Activated T-helper 1 cell treated with Interleukin-2 at 50 U/mL for 16 hours (primary cell): ENCODE results near the gene DAND5.
"Not testable (repeated sequence)": the region's sequence is repeated elsewhere in the genome, so short reads cannot be mapped to it uniquely, and the experiment has no call there.

ENCODE experiments used
- DNase-seq: peaks from one replicate; pipeline ENCODE4 v3.0.0-alpha.2; 2020; ENCODE audit warnings: low read depth

The DAND5 gene

DNA sequence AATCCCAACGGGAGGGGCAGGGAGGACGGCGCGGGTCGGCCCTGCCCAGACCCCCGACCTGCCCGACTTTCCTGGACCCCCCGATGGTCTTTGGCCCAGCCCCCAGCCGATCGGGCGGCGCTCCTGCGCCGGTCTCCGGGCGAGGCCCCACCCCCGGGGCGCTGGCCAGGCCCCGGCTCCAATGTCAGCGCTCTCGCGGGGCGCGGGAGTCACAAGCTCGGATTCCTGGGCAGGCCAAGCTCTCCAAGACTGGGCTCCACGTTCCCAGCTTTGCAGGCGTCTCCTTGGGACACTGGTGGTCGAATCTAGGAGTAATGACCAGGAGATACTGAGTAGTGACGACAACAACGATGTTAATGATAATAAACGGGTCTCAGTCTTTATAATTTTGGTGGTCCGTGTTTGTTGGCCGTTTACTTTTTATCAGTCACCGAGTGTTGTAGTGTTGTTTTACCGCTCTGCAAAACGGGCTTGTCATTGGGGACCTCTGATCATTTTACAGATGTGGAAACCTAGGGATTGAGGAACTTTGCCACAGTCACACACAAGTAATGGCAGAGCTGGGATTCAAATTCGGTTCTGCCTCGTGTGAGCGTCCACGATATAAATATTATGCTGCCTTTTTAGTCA, 23.2 kb upstream of the DAND5 start:
- peak; percentile 29 for DNase-seq

DNA sequence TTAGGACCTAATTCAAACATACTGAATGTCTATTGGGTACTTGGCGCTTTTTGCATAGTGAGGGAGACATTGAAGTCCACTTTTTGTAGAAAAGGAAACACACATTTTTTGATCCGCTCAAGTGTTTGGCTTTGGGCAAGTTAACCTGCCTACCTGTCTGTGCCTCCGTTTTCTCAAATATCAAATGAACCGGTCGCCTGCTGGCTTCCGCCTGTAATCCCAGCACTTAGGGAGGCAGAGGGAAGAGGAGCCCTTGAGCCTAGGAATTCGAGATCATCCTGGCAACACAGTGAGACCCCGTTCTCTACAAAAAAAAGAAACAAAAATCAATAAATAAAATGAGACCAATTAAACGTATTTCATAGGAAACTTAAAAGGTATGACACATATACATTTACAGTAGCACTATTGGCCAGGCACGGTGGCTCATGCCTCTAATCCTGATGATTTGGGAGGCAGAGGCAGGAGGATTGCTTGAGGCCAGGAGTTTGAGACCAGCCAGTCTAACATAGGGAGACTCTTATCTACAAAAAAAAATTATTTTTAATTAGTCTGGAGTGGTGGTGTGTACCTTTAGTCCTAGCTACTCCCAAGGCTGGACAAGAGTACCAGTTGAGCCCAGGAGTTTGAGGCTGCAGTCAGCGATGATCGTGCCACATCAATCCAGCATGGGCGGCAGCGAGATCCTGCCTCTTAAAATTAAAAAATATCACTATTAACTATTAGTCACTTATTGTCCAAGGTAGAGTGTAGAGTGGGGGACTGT, 22.5 kb upstream of the DAND5 start:
- DNase-seq, result no peak

DNA sequence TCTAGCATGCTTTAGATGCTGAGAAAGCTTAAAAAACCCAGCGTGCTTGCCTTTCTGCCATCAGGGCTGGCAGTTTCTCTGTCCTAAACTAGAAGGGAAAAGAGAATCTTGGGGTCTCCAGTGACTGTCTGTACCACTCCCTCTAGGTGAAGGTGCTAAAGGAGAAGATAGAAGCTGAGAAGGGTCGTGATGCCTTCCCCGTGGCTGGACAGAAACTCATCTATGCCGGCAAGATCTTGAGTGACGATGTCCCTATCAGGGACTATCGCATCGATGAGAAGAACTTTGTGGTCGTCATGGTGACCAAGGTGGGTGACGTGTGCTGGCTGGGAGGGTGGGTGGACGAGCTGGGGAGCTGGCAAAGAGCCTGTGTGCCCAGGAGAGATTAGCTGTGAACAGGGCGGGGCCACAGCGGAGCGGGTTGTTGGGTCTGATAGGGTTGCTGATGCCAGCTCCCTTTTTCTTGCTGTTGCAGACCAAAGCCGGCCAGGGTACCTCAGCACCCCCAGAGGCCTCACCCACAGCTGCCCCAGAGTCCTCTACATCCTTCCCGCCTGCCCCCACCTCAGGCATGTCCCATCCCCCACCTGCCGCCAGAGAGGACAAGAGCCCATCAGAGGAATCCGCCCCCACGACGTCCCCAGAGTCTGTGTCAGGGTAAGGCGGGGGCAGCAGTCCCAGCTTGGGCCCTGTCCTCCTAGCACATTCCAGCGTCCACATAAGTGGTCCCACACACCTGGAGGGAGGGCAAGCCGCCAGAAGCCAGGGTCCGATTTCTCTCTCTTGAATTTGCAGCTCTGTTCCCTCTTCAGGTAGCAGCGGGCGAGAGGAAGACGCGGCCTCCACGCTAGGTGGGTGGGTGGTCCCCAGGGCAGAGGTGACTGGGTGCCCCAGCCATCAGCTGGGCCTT, 21.4 kb upstream of the DAND5 start:
- no peak for DNase-seq

DNA sequence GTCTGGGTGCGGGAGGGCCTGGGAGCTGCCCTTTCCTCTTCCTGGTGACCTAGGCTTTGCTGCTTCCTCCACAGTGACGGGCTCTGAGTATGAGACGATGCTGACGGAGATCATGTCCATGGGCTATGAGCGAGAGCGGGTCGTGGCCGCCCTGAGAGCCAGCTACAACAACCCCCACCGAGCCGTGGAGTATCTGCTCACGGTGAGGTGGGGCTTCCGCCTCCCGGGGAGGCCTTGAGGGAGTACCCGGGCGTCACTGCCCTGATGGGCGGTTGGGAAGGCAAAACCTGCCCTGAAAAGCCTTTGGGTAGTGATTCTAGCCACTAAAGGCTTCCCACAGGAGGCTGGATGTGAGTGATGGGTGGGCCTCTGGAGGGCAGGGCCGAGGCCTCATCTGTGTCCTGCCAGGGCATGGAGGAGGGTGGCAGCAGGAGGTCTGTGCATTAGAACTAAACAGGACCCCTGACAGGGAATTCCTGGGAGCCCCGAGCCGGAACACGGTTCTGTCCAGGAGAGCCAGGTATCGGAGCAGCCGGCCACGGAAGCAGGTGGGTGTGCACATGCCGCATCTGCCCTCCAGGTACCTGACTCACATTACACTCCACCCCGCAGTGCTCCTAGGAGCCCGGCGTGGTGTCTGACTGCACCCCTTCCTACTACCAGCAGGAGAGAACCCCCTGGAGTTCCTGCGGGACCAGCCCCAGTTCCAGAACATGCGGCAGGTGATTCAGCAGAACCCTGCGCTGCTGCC, 20.6 kb upstream of the DAND5 start:
- DNase-seq, result no peak

DNA sequence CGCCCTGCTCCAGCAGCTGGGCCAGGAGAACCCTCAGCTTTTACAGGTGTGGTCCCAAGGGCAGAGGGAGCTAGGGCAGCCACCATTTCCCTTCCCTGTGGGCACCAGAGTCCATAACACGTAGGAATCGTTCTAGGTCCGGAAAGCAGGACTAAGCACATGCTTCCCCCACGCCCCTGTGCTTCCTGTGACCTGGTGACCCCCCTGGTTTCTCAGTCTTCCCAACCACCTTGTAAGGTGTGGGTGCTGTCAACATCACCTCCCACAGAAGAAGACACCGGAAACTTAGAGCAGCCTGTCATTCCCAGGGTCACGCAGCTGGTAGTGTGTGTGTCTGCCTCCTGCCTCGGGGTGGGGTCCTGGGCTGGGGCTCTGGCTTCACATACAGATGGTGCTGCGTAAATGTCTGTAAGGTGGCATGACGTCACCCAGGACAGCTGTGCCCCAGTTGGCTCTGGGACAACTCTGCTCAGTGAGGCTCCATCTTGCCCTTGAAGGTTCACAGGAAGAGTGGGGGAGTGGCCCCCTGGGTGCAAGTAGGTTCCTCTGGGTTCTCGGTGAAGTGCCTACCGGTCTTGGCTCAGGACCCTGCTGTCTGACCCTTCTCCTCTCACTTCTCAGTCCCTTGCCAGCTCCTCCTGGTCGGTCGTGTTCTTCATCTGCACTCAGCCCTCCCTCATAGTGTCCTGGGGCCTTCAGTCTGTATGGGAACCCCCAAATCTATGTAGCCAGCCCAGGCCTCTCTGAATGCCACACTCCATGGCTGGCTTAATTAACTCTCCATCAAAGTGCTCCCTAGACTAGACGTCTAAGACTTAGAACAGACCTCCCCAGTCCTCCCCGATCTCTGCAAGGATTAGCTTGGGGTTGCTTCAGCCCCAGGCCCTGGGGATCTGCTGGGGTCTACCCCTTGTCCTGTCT, 19.8 kb upstream of the DAND5 start:
- no peak for DNase-seq

DNA sequence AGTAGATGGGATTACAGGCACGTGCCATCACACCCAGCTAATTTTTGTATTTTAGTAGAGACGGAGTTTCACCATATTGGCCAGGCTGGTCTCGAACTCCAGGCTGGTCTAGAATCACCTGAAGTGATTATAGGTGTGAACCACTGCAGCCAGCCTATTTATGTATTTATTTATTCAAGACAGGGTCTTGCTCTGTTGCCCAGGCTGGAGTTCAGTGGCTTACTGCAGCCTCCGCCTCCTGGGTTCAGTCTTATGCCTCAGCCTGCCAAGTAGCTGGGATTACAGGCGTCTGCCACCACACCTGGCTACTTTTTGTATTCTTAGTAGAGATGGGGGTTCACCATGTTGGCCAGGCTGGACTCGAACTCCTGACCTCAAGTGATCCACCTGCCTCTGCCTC, 17.3 kb upstream of the DAND5 start:
- not testable (repeated sequence) for DNase-seq

DNA sequence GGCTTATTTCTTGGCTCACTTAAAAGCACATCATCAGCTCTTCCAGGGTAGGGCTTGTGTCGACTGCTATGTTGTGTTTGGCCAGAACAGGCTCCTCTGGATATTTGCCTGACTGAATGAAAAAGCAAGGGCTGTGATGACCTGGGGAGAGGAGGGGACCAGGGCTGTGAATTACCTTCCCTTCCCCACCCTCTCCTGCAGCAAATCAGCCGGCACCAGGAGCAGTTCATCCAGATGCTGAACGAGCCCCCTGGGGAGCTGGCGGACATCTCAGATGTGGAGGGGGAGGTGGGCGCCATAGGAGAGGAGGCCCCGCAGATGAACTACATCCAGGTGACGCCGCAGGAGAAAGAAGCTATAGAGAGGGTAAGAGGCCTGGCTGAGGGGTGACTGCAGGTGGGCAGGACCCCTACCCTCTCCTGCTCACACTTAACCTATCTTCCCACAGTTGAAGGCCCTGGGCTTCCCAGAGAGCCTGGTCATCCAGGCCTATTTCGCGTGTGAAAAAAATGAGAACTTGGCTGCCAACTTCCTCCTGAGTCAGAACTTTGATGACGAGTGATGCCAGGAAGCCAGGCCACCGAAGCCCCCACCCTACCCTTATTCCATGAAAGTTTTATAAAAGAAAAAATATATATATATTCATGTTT, 16.8 kb upstream of the DAND5 start:
- no peak for DNase-seq

DNA sequence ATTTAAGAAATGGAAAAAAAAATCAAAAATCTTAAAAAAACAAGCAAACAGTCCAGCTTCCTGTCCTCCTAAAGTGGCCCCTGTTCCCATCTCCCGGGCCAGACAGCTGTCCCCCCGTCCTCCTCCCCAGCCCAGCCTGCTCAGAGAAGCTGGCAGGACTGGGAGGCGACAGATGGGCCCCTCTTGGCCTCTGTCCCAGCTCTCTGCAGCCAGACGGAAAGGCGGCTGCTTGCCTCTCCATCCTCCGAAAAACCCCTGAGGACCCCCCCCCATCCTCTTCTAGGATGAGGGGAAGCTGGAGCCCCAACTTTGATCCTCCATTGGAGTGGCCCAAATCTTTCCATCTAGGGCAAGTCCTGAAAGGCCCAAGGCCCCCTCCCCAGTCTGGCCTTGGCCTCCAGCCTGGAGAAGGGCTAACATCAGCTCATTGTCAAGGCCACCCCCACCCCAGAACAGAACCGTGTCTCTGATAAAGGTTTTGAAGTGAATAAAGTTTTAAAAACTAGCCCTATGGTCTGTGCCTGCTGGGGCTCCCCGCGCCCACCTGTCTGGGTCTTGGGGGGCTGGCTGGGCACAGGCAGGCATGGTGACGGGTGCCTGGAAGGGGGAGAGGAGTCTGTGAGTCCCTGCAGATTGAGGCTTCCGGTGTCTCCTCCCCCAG, 16.1 kb upstream of the DAND5 start:
- DNase-seq, result no peak

DNA sequence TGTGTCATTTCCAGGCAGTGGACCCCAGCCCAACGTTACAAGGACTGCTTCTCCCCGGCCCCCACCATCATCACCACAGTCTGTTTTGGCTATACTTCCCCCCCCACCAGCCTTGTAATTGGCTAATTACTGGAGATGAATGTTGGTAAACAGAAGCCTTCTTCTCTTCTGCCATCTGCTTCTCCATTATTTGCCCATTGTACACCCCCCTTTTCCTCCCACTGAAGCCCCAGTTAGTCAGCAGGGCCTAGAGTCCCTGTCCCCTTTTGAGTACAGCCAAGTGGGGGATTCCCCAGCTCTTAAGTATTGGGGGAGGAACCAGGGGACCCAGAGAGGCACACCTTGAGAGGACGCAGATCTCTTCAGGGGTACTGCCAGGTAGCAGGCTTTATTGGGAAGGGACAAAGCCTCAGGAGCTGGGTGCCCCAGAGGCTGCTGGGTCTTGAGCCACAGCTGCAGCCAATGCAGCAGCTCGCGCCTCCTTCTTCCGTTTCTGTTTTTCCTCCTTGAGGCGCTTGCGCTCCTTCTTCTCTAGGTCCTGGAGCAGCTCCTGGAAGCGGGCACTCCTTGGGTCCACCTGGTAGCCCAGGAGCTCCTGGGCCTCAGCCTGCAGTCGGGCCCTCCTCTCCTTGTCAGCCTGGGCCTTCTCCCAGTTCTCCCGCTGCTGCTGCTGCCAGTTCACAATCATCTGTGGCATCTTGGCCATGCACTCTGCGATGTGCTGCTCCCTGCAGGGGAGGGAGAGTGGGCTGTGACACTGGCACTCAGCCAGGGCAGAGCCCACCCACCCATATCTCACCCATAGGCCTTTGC, 15.4 kb upstream of the DAND5 start:
- no peak for DNase-seq

DNA sequence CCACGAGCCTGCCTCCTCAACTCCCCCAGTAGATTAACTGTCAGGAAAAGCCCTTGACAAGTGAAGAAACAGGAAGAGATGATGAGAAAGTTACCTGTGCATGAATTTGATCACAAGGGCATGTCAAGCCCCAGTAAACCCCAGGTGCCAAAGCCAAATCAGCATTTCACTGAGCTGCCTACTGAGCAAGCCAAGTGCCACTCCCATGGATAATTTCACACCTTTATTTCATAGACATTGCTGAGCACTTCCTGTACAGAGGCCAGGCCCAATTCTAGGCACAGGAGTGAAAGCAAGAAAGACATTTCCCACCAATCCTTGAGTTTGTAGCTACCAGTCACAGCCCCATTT, 14.8 kb upstream of the DAND5 start:
- DNase-seq, result no peak

DNA sequence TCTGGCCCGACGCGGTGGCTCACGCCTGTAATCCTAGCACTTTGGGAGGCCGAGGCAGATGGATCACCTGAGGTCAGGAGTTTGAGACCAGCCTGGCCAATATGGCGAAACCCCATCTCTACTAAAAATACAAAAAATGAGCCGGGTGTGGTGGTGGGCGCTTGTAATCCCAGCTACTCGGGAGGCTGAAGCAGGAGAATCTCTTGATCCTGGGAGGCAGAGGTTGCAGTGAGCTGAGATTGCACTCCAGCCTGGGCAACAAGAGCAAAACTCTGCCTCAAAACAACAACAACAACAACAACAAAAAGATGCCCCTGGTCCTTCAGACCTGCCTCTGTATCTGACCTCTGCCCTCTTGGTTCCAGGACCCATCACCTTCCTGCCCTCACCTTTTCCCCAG, 13.8 kb upstream of the DAND5 start:
- not testable (repeated sequence) for DNase-seq

DNA sequence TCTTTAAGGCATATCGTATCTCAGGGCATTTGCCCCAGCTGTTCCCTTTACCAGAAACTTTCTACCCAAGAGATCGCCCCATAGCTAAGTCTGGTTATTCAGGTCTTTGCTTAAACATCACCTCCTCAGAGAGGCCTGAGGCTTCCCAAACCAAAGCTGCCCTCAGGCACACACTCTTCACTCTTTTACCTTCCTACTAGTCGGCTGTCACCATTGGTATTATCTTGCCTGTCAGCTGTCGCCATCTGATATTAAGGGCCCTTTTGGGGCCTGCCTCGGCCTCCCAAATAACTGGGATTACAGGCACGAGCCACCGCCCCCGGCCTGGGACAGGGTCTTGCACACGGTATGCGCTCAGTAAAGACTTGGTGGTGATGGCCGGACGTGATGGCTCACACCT, 13.4 kb upstream of the DAND5 start:
- DNase-seq, result no peak

DNA sequence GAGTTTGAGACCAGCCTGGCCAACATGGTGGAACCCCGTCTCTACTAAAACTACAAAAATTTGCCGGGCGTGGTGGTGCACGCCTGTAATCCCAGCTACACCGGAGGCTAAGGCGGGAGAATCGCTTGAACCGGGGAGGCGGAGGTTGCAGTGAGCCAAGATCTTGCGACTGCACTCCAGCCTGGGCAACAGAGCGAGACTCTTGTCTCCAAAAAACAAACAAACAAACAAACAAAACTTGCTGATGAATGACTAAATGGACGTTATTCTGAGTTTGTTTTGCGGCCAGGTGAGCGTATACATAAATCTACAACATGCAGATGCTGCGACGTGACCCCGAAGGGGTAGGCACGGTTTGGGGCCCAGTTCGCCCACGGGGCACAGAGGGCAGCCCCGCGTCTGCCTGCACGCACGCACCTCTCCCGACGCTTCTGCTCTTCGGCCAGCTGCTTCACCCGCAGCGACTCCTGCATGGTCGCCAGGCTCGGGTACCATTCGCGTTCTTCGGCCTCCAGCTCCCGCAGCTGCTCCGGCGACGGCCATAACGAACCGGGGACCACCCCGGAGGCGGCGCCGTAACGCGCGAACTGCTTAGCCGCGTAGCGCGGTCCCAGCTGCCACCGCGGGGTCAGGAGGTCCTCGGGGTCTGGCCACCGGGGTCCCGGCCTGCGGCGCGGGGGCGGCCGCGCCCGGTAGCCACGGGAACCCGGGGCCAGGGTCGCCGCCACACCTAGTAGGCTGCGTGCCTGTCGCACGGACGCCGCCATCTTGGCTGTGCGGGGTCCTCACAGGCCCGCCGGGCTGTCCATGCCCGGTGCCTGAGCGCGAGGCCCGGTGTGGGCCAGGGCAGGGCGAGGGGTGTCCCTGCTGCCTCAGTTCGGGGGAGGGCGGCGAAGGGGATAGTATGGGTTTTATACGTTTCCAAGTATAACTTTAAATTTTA, 12.7 kb upstream of the DAND5 start, which contains the start of gene GADD45GIP1:
GADD45GIP1 (minus strand) TSS at position 778 of the 943 bp plus-strand sequence; CDS start at position 767, 11 bp downstream.
- peak; percentile 66 for DNase-seq

DNA sequence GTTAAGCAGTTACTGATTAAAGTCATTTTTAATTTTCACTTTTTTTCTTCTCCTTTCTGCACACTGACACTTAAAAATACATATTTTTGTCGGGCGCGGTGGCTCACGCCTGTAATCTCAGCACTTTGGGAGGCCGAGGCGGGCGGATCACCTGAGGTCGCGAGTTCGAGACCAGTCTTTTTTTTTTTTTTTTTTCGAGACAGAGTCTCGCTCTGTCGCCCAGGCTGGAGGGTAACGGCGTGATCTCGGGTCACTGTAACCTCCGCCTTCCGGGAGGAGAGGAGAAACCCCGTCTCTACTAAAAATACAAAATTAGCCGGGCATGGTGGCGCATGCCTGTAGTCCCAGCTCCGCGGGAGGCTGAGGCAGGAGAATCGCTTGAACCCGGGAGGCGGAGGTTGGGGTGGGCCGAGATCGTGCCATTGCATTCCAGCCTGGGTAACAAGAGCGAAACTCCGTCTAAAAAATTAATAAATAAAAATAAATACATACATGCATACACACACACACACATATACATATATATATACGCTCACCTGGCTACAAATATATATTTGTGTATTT, 11.9 kb upstream of the DAND5 start:
- not testable (repeated sequence) for DNase-seq

DNA sequence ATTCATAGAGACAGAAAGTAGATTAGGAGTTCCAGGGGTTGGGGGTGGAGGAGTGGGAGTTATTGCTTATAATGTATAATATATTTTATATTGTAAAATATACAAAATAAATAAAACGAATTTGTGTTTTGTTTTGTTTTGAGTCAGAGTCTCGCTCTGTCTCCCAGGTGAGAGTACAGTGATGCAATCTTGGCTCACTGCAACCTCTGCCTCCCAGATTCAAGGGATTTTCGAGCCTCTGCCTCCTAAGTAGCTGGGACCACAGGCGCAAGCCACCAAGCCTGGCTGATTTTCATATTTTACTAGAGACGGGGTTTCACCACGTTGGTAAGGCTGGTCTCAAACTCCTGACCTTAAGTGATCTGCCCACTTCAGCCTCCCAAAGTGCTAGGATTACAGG, 9.9 kb upstream of the DAND5 start:
- no peak for DNase-seq

DNA sequence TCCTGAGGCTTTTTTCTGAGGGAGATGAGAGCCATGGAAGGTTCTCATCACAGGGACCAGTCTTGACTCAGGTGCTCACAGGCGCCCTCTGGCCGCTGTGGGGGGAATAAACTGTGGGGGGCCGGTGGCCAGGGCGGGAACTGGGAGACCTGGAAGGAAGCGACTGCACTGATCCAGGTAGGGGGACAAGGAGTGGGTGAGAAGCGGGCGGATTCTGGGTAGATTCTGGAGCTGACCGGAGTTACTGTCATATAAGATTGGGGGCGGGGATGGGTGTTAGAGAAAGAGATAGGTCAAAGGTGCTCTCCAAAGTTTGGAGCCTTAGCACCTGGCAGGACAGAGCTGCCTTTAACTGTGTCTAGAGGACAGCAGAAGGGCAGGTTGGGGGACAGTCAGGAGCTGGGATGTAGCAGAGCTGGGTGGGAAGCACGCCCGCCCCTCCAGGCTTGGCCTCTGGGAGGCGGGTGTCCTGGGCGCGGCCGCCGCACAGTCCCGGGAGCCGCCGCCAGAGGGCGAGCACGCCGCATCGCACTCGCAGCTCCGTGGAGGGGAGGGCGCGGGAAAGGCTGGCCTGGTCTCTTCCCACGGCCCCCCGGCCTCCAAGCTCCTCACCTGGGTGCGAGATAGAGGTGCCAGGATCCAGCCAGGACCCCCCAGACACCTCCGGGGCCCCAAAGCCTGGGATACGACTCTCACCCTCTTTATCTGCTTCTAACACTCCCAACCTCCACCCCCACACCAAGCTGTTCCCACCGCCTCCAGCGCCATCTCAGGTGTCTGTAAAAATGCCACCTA, 4.2 kb upstream of the DAND5 start:
- peak; percentile 66 for DNase-seq

DNA sequence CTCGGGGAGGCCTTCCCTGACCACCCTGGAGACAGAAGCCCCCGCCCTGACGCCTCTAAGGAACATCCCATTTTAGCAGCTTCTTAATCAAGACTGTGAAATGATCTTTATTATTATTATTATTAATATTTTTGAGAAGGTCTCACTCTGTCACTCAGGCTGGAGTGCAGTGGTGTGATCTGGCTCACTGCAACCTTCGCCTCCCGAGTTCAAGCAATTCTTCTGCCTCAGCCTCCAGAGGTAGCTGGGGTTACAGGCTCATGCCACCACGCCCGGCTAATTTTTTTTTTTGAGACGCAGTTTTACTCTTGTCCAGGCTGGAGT, 3.6 kb upstream of the DAND5 start:
- DNase-seq, result no peak
